Measurements from ENCODE around the gene DISP2. TPM values are rescaled to one million over a fixed set of nuclear protein-coding genes. Genes with fewer than 3 reads are reported as not detected.

The DISP2 gene
- total RNA-seq, 1 donor from 2014 or later: 3.7 TPM

GRCh38 chr15:40338041-40338657 lies 19.9 kb upstream of the DISP2 start:
- peaks cover 1% of the 10 kb centered on the region for H3K36me3 Mint-ChIP-seq (ENCODE audit: low read depth, unreplicated experiment)
- peak overlapping the region; percentile 73 for H3K4me3 Mint-ChIP-seq (ENCODE audit: unreplicated experiment)
- Histone ChIP-seq H3K4me1 (ENCODE audit: insufficient read depth, low read length) (peaks cover 71% of the 10 kb centered on the region), H3K9ac (ENCODE audit: low read length) (peak overlapping the region; percentile 92), H3K4me2 (ENCODE audit: low read length) (peak overlapping the region; percentile 90), H2AFZ (ENCODE audit: low read depth, low read length) (peak overlapping the region; percentile 41), H4K20me1 (ENCODE audit: insufficient read depth, low read length) (peaks cover 10% of the 10 kb centered on the region), H3K36me3 (ENCODE audit: insufficient read depth, low read length) (peaks cover 3% of the 10 kb centered on the region), H3K9me3 (ENCODE audit: insufficient read depth, low read depth, low read length) (no peaks in the 10 kb centered on the region), H3K79me2 (ENCODE audit: insufficient read depth, low read length) (peaks cover 36% of the 10 kb centered on the region), H3K4me3 (ENCODE audit: insufficient read depth, low read depth, low read length) (peak overlapping the region; percentile 68), H3K27ac (ENCODE audit: low read depth, low read length) (peak overlapping the region; percentile 99), H3K27me3 (ENCODE audit: insufficient read depth, low read length) (no peaks in the 10 kb centered on the region)
- peak; percentile 79 for FAIRE-seq
- TF ChIP-seq CTCF (IDR thresholded peaks at IDR 0.05; ENCODE audit: insufficient read depth, low read depth, low read length): peak; percentile 59
- no peak for TF ChIP-seq EZH2 (IDR thresholded peaks at IDR 0.05; ENCODE audit: insufficient read depth, low read length)
- H3K27me3 Mint-ChIP-seq (ENCODE audit: low read depth, unreplicated experiment): no peaks in the 10 kb centered on the region
- H3K9me3 Mint-ChIP-seq (ENCODE audit: unreplicated experiment): no peaks in the 10 kb centered on the region
- peaks cover 42% of the 10 kb centered on the region for H3K4me1 Mint-ChIP-seq (ENCODE audit: low read depth, unreplicated experiment)
- peak overlapping the region; percentile 98 for H3K27ac Mint-ChIP-seq (ENCODE audit: unreplicated experiment)
- no peak for DNase-seq (ENCODE audit: low read depth)

GRCh38 chr15:40338921-40339620 lies 18.9 kb upstream of the DISP2 start:
- Mint-ChIP-seq H3K36me3 (ENCODE audit: low read depth, unreplicated experiment) (peaks cover 1% of the 10 kb centered on the region), H3K4me3 (ENCODE audit: unreplicated experiment) (peak overlapping the region; percentile 73), H3K9me3 (ENCODE audit: unreplicated experiment) (no peaks in the 10 kb centered on the region), H3K4me1 (ENCODE audit: low read depth, unreplicated experiment) (peaks cover 43% of the 10 kb centered on the region), H3K27me3 (ENCODE audit: low read depth, unreplicated experiment) (no peaks in the 10 kb centered on the region), H3K27ac (ENCODE audit: unreplicated experiment) (peak overlapping the region; percentile 98)
- TF ChIP-seq CTCF (IDR thresholded peaks at IDR 0.05; ENCODE audit: insufficient read depth, low read depth, low read length) (no peak), EZH2 (IDR thresholded peaks at IDR 0.05; ENCODE audit: insufficient read depth, low read length) (no peak)
- H2AFZ ChIP-seq (ENCODE audit: low read depth, low read length): no peak overlapping the region
- peaks cover 3% of the 10 kb centered on the region for H3K36me3 ChIP-seq (ENCODE audit: insufficient read depth, low read length)
- H3K4me3 ChIP-seq (ENCODE audit: insufficient read depth, low read depth, low read length): peak overlapping the region; percentile 68
- DNase-seq (ENCODE audit: low read depth): peak; percentile 91
- FAIRE-seq: peak; percentile 58
- H3K4me2 ChIP-seq (ENCODE audit: low read length): peak overlapping the region; percentile 90
- H3K9me3 ChIP-seq (ENCODE audit: insufficient read depth, low read depth, low read length): no peaks in the 10 kb centered on the region
- H3K27me3 ChIP-seq (ENCODE audit: insufficient read depth, low read length): no peaks in the 10 kb centered on the region
- H3K4me1 ChIP-seq (ENCODE audit: insufficient read depth, low read length): peaks cover 73% of the 10 kb centered on the region
- H3K27ac ChIP-seq (ENCODE audit: low read depth, low read length): peak overlapping the region; percentile 99
- peaks cover 36% of the 10 kb centered on the region for H3K79me2 ChIP-seq (ENCODE audit: insufficient read depth, low read length)
- H4K20me1 ChIP-seq (ENCODE audit: insufficient read depth, low read length): peaks cover 4% of the 10 kb centered on the region
- H3K9ac ChIP-seq (ENCODE audit: low read length): peak overlapping the region; percentile 92

- Histone ChIP-seq H2AFZ (ENCODE audit: low read depth, low read length) (no peak overlapping the region), H3K9ac (ENCODE audit: low read length) (peak overlapping the region; percentile 92), H3K36me3 (ENCODE audit: insufficient read depth, low read length) (peaks cover 3% of the 10 kb centered on the region), H3K27me3 (ENCODE audit: insufficient read depth, low read length) (no peaks in the 10 kb centered on the region), H3K4me2 (ENCODE audit: low read length) (peak overlapping the region; percentile 90), H3K27ac (ENCODE audit: low read depth, low read length) (peak overlapping the region; percentile 99), H3K9me3 (ENCODE audit: insufficient read depth, low read depth, low read length) (no peaks in the 10 kb centered on the region), H4K20me1 (ENCODE audit: insufficient read depth, low read length) (no peaks in the 10 kb centered on the region), H3K4me3 (ENCODE audit: insufficient read depth, low read depth, low read length) (peak overlapping the region; percentile 68), H3K79me2 (ENCODE audit: insufficient read depth, low read length) (peaks cover 36% of the 10 kb centered on the region), H3K4me1 (ENCODE audit: insufficient read depth, low read length) (peaks cover 73% of the 10 kb centered on the region)
- FAIRE-seq (no peak), DNase-seq (ENCODE audit: low read depth) (no peak)
- H3K9me3 Mint-ChIP-seq (ENCODE audit: unreplicated experiment): no peaks in the 10 kb centered on the region
- H3K4me1 Mint-ChIP-seq (ENCODE audit: low read depth, unreplicated experiment): peaks cover 43% of the 10 kb centered on the region
- peak overlapping the region; percentile 98 for H3K27ac Mint-ChIP-seq (ENCODE audit: unreplicated experiment)
- no peak overlapping the region for H3K4me3 Mint-ChIP-seq (ENCODE audit: unreplicated experiment)
- no peaks in the 10 kb centered on the region for H3K36me3 Mint-ChIP-seq (ENCODE audit: low read depth, unreplicated experiment)
- TF ChIP-seq CTCF (IDR thresholded peaks at IDR 0.05; ENCODE audit: insufficient read depth, low read depth, low read length): no peak
- no peak for TF ChIP-seq EZH2 (IDR thresholded peaks at IDR 0.05; ENCODE audit: insufficient read depth, low read length)
- no peaks in the 10 kb centered on the region for H3K27me3 Mint-ChIP-seq (ENCODE audit: low read depth, unreplicated experiment)
Measured at GRCh38 chr15:40339621-40339945, 18.4 kb upstream of the DISP2 start.
